Measurements from ENCODE around the gene CDC25B. TPM values are rescaled to one million over a fixed set of nuclear protein-coding genes. Genes with fewer than 3 reads are reported as not detected.
"Not testable (repeated sequence)": the region's sequence is repeated elsewhere in the genome, so short reads cannot be mapped to it uniquely, and the experiment has no call there.

CDC25B gene
- total RNA-seq, 2 donors from 2014 or later: 72.9 to 168 TPM

DNA sequence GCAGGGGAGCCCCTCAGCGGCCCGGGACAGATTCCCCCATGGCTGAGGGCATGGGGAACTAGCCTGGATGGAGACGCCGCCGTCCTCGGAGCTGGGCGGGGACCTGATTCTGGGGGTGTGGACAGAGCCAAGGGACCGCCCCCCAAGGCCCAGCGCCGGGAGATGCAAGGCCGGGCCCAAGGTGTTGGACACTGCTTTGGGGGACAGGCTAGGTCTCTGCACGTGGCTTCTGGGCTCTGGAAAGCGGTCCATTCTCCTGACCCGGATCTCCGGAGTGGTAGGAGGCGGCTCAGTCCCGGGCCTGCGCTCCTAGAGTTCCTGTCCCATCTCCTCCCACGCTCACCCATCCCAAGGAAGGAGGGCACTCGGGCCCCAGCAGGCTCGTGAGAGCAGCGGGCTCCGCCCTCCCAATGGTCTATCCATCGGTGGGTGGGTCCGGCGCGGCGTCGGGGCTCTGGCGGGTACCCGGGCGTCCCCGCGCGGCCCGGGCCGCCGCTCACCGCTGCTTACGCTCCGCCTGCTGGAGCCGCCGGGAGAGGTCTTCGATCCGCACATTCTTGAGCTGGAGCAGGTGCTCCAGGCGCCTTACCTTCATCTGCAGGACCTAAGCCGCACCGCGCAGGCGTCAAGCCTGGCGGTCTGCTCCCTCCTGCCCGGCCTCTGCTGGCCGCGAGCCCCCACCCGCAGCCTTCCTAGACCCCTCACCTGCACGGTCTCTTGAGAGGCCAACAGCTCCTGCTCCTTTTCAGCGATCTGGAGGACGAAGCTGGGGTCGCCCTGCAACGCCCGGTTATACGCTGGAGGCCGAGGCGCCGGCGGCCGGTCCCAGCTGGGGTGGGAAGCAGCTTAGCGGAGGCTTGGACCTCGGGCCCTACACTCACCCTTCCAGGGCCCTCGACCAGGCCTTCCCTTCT, 18.1 kb upstream of the CDC25B start:
- DNase-seq (ENCODE audit: low spot score in 2 of 2) (peak in 1 of 2 donors; percentile 53), ATAC-seq (peak; percentile 71 to 79)
- Mint-ChIP-seq H3K36me3 (no peaks in the 10 kb centered on the region), H3K9me3 (no peaks in the 10 kb centered on the region), H3K27ac (peak overlapping the region in 1 of 2 donors; percentile 51)

DNA sequence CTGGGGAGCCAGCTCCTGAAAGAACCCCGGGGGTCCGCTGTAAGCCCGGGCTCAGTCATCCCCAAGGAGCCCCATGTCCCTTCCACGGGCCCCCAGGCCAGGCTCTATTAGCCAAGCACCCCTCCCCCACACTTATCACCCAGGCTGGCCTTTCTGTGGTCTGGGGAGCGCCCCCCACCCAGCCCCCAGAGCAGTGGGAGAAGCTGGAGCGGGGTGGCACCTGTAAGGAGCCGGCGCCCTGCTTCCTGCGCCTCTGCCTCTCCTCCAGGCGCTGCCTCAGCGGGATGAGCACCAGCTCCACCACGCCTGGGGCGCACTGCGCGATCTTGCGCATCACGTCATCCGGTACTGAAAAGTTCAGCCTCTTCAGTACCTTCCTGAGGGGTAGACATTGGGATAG, 17.1 kb upstream of the CDC25B start:
- H3K27ac Mint-ChIP-seq: no peak overlapping the region
- DNase-seq (ENCODE audit: low spot score in 2 of 2) (no peak), ATAC-seq (no peak)
- H3K36me3 Mint-ChIP-seq: no peaks in the 10 kb centered on the region
- no peaks in the 10 kb centered on the region for H3K9me3 Mint-ChIP-seq

DNA sequence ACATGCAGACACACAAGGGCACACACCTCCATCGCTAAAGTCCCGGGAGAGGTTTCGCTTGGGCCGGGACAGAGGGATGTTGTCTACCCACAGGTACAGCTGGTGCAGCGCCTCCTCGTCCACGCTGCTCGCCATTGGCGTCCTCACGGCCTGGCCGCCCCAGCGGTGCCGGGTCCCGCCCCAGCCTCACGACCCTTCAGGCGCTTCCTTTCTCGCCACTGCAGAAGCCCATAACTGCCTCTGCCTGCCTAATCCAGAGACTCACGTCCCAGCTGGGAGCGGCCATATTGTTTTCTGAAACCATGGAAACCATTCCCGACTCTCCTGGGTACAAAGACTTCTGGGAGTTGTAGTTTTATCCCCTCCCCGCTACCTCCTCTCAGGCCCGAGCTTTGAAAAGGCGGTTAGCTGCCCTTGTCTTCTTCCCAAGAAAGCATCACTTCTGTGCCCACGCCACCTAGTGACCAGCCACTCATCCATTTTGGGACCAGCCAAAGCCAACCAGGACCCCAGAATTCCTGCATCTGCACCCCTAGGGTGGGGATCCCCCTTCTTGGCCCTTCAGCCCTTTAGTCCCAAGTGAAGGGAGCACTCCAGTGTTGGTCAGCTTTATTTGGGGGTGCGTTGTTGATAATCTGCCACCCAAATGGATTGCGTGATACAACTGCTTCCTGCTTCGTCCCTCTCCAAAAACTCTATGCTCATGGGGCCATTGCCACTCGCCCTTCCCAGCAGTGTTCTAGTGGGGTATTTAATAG, 14.8 kb upstream of the CDC25B start, which contains the start of gene SPEF1:
Gene SPEF1, minus strand, starts transcription at position 296 of the 758 bp plus-strand sequence. Its CDS starts 161 bp downstream, at position 135.
- no peaks in the 10 kb centered on the region for H3K9me3 Mint-ChIP-seq
- peaks cover 8 to 9% of the 10 kb centered on the region in 2 donors for H3K36me3 Mint-ChIP-seq
- ATAC-seq (peak; percentile 17 to 62), DNase-seq (ENCODE audit: low spot score in 2 of 2) (peak in 1 of 2 donors; percentile 42)
- H3K27ac Mint-ChIP-seq: peak within 1 kb of the TSS in 1 of 2 donors; percentile 74

DNA sequence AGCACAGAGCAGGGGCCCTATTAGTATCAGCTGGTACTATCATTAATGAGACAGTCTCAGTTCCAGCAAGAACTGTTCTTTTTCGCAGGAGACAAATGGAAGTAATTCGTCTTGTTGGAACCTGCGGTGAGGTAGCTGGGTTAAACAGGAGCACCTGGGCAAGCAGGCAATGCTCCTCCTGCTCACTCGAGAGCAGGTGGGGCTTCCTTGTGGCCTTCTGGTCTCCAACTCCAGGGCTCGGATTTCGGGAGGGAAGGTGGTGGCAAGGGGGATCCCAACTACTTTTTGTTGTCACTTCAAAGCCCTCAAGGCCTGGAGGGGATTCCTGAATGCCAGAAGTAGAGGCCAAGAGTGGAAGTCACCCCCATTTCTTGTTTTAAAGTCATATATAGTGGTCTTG, 13.5 kb upstream of the CDC25B start:
- DNase-seq (ENCODE audit: low spot score in 2 of 2): no peak
- H3K36me3 Mint-ChIP-seq: peaks cover 8 to 9% of the 10 kb centered on the region in 2 donors

DNA sequence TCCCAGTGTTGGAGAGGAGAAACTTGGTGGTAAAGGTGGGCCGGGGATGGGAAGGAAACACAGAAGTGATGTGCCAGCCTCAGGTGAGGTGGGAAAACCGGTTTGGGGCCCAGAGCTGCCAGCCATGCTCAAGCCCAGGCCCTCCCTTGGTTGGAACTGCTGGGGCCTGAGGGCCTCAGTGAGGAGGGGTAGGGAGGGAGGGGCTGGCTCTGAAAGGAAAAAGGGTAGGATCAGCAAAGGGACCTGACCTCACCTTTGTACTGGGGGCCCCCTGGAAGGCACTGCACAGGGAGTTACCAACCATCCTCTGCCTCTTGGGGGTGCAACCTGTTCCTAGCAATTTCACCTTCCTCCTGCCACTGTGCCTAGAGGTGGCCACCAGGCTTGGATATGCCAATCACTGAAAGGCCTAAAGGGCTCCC, 13.0 kb upstream of the CDC25B start:
- ATAC-seq (no peak), DNase-seq (ENCODE audit: low spot score in 2 of 2) (no peak)
- Mint-ChIP-seq H3K27ac (peak overlapping the region in 1 of 2 donors; percentile 19), H3K36me3 (peaks cover 8 to 9% of the 10 kb centered on the region in 2 donors), H3K9me3 (no peaks in the 10 kb centered on the region)

More for the DNA sequence above, 13.5 kb upstream of the CDC25B start:
- no peak for ATAC-seq
- Mint-ChIP-seq H3K27ac (no peak overlapping the region), H3K9me3 (no peaks in the 10 kb centered on the region)

DNA sequence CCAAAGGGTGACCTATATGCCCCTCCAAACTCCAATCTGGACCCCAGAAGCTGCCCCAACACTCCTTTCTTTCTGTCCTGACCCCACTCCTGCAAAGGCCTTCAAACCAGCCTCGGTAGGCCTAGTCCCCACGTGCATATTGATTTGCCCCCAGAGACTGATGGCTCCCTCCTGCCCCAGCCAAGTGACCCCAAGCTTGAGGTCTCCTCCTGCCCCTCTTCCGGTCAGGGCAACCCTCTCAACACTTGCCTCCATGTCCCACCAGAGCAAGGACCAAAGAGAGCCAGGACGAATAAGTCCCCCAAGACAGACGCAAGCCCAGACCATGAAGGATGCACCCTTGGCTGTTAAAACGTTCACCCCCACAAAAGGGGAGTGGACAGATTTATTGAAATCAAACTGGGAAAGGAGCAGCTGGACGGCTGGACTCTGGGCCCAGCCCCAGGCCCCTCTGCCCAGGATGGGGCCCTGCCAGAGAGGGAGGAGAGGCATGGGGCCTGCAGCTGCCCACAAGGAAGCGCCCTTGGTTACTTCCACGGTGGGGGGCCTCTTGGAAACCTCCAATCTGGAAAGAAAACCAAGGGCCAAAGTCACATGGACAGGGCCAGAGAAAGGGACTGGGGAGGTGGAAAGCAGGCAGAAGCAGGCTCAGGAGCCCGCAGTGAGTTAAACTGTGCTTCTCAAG, 12.5 kb upstream of the CDC25B start:
- H3K27ac Mint-ChIP-seq: peak overlapping the region in 1 of 2 donors; percentile 19
- DNase-seq (ENCODE audit: low spot score in 2 of 2): no peak
- H3K9me3 Mint-ChIP-seq: no peaks in the 10 kb centered on the region
- no peak for ATAC-seq
- H3K36me3 Mint-ChIP-seq: peaks cover 8 to 9% of the 10 kb centered on the region in 2 donors

DNA sequence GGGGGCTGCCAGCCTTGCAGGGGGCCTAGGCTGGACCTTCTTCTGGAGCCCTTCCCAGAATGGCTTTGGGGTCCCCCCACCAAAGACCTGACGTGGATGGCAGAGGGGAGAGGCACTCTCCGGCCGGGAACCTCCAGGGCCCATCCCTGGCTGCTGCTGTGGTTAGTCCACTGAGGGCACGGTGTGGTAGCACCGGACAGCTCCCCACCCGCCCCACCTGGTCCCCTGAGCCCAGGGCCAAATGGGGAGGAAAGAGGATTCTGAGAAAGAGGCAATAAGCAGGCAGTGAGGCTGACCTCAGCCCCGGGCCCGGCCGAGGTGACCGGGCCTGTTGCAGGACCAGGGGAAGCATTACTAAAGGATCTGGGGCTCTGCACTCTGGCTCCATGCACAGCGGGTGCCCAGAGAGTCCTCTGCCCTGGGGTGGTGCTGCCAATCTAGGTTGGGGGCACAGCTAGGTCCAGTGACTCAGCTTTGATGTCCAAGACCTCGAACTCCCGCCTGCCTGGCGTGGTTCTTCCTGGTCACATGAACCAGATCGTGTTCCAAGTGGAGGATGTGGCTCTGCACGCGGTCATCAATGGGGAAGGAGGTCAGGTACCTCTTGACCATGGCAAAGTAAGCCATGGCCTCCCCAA, 11.8 kb upstream of the CDC25B start:
- Mint-ChIP-seq H3K36me3 (peaks cover 8 to 9% of the 10 kb centered on the region in 2 donors), H3K9me3 (no peaks in the 10 kb centered on the region), H3K27ac (peak overlapping the region; percentile 51 to 63)
- ATAC-seq (no peak), DNase-seq (ENCODE audit: low spot score in 2 of 2) (no peak)

DNA sequence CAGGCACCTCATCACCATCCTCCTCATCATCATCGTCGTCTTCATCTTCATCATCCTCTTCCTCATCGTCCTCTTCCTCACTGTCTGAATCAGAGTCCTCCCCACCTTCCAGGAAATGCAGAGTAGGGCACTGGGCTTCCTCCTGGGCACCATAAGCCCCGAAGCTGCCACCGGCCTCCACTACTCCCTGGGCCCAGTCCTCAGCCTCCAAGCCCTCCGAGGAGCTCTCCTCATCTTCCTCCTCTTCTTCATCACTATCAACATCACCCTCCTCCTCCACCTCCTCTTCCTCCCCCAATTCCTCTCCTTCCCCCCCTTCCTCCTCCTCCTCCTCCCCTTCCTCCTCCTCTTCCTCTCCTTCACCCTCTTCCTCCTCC, 11.3 kb upstream of the CDC25B start:
- Mint-ChIP-seq H3K36me3 (peaks cover 8 to 9% of the 10 kb centered on the region in 2 donors), H3K9me3 (no peaks in the 10 kb centered on the region), H3K27ac (peak overlapping the region; percentile 51 to 63)
- ATAC-seq (no peak), DNase-seq (ENCODE audit: low spot score in 2 of 2) (no peak)

DNA sequence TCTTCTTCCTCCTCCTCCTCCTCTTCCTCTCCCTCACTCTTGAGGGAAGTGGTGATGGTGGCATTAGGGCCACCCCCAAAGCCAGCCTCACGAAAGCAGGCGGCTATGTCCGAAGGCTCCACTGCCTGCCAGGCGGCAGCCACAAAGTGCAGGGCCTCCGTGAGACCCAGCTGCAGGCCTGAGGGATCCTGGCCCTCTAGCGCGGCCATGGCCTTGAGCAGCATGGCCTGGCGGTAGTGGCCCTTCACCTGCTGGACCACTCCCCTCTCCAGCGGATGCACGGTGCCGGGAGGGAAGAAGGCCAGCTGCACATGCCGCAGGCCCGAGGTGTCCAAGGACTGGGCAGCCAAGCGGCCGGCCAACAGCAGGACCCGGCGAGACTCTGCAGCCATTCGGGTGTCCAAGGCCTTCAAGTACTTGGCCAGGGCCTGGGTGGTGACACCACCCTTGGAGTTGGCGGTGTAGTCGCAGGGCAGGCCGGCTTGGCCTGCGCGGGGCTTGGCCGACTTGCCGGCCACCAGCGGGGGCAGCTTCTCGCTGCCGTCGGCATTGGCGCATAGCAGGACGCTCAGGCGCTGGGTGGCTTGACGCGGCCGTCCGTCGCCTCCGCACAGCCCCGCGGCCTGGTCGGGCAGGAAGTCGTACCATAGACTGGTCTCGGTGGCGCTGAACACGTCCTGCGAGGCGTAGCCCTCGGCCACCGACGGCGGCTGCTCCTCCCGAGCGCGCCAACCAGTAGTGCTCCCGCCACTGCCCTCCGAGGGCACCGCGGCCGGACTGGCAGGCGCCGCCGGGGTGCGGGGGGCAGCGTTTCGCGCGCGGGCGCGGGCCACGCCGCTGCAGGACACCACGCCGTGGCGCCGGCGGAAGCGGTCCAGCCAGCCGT, 10.6 kb upstream of the CDC25B start:
- Mint-ChIP-seq H3K9me3 (no peaks in the 10 kb centered on the region), H3K27ac (peak overlapping the region in 1 of 2 donors; percentile 51), H3K36me3 (peaks cover 8 to 9% of the 10 kb centered on the region in 2 donors)
- ATAC-seq (no peak), DNase-seq (ENCODE audit: low spot score in 2 of 2) (no peak)

DNA sequence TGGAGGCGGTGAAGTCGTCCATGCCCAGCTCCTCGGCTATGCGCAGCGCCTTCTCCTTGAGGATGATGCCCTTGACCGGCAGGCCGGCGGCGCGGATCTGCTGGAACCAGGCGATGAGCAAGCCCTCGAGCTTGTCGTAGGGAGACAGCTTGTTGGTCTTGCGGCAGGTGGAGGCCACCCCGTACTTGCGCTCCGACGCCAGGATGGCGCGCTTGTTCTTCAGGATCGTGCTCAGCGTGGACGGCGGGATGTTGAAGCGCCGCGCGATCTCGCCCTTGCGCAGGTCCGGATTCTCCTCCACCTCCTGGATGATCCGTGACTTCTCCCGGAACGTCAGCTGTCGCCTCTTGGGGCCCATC, 10.0 kb upstream of the CDC25B start:
- H3K9me3 Mint-ChIP-seq: no peaks in the 10 kb centered on the region
- DNase-seq (ENCODE audit: low spot score in 2 of 2): no peak
- ATAC-seq: peak; percentile 41 to 59
- H3K36me3 Mint-ChIP-seq: peaks cover 8 to 9% of the 10 kb centered on the region in 2 donors
- H3K27ac Mint-ChIP-seq: peak overlapping the region in 1 of 2 donors; percentile 44

DNA sequence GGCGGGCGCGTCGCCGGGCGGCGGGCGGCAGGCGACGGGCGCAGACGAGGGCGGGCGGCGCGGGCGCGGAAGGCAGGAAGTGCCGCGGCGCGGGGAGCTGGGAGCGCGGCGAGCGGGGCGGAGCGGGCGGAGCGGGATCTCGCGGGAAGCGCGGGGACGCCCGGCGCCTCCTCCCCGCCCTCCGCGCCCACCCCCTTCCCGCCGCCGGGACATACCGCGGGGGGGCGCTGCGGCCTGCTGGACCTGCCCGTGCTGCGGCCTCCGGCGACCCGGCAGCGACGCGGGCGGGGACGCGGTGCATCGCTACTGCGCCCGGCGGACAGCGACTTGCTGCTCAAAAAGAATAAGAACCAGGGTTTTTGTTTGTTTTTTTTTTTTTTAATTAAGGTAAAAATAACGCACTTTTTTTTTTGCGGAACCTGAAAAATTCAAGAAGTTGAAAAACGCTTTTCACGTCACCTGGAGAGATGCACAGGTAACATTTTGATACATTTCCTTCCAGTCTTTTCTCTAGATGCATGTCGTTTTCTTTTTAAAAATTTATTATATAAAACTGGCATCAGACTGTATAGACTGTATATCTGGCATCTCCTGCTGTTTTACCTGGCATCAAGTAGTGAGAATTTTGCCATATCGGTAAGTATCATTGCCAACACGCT, 9.3 kb upstream of the CDC25B start, which contains the start of gene CENPB:
Gene CENPB, minus strand, starts transcription at position 76 of the 659 bp plus-strand sequence. CDS start 257 bp downstream, outside the sequence.
- peak; percentile 92 to 99 for DNase-seq (ENCODE audit: low spot score in 2 of 2)
- Mint-ChIP-seq H3K27ac (peak within 1 kb of the TSS; percentile 44 to 63), H3K36me3 (peaks cover 8 to 9% of the 10 kb centered on the region in 2 donors), H3K9me3 (no peaks in the 10 kb centered on the region)
- peak; percentile 94 to 96 for ATAC-seq

DNA sequence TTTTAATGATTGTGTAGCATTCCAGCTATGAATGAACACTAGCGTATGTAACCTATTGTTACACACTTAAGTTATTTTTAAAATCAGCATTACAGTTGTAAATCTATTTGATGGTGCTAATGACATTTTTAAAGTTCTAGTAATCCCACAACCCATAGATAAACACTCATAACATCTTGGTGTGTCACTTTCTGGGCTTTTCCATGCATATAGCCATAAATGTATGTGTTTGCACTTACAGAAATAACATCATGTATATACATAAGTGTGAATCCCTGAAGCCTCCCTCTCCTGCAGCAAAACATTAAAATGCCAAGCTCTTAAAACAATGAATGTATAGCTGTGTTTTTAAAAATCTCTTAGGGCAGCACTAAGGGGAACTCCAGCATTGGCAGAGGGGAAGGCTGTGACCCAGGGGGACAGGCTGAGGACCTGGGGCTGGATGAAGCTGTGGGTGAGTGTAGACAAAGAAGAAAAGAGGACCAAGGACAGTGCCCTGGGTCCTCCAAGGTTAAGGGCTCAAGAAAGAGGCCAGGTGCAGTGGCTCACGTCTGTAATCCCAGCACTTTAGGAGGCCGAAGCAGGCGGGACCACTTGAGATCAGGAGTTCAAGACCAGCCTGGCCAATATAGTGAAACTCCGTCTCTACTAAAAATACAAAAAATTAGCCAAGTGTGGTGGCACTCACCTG, 8.6 kb upstream of the CDC25B start:
- ATAC-seq (no peak), DNase-seq (ENCODE audit: low spot score in 2 of 2) (no peak)
- no peaks in the 10 kb centered on the region for H3K9me3 Mint-ChIP-seq
- H3K36me3 Mint-ChIP-seq: peaks cover 8 to 9% of the 10 kb centered on the region in 2 donors
- peak overlapping the region in 1 of 2 donors; percentile 63 for H3K27ac Mint-ChIP-seq

DNA sequence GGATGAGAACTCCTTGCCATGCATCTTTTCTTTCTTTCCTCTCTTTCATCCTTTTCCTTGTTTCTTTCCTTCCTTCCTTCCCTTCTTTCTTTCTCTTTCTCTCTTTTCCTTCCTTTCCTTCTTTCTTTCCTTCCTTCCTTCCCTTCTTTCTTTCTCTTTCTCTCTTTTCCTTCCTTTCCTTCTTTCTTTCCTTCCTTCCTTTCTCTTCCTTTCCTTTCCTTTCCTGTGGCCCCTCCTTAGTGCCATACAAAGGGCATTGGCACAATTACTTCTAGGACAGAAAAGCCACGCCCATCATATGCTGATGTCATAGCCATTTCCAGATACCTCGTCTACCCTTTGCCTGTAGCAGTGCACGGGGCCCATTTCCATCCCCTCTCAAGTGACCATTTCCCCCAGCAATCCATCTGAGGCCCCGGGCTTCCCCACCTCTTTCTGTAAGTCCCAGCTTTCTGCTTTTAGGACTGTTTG, 7.4 kb upstream of the CDC25B start:
- H3K36me3 Mint-ChIP-seq: peaks cover 8 to 9% of the 10 kb centered on the region in 2 donors
- no peak overlapping the region for H3K27ac Mint-ChIP-seq
- DNase-seq (ENCODE audit: low spot score in 2 of 2): no peak
- no peak for ATAC-seq
- H3K9me3 Mint-ChIP-seq: no peaks in the 10 kb centered on the region

DNA sequence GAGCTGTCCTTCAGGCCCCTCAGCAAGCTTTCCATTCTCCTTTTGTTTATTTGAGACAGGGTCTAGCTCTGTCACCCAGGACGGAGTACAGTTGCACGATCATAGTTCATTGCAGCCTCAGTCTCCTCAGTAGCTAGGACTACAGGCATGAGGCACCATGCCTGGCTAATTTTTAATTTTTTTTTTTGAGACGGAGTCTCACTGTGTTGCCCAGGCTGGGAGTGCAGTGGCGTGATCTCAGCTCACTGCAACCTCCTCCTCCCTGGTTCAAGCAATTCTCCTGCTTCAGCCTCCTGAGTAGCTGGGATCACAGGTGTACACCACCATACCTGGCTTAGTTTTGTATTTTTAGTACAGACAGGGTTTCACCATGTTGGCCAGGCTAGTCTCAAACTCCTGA, 6.9 kb upstream of the CDC25B start:
- DNase-seq (ENCODE audit: low spot score in 2 of 2); H3K9me3 Mint-ChIP-seq; H3K36me3 Mint-ChIP-seq; ATAC-seq; H3K27ac Mint-ChIP-seq: not testable (repeated sequence)
